Skeletal muscle satellite cell (primary cell): ENCODE results near the gene SPTBN5. TPM values are rescaled to one million over a fixed set of nuclear protein-coding genes. Genes with fewer than 3 reads are reported as not detected.

Experiments
- H3K27me3 ChIP-seq: 2 replicates; pipeline ENCODE4 v1.7.0; 2013; ENCODE audit warnings: low read length; ENCODE audit not compliant: control insufficient read depth, insufficient read depth
- H3K36me3 ChIP-seq: 2 replicates; pipeline ENCODE4 v1.7.0; 2013; ENCODE audit warnings: mild to moderate bottlenecking, control low read depth, low read length; ENCODE audit not compliant: insufficient read depth
- H3K4me1 ChIP-seq: 2 replicates; pipeline ENCODE4 v1.7.0; 2013; ENCODE audit warnings: low read length; ENCODE audit not compliant: control insufficient read depth, insufficient read depth
- H3K4me2 ChIP-seq: 2 replicates; pipeline ENCODE4 v1.7.0; 2013; ENCODE audit warnings: mild to moderate bottlenecking, low read length
- H3K4me3 ChIP-seq: 2 replicates; pipeline ENCODE4 v1.7.0; 2013; ENCODE audit warnings: low read length
- H3K9ac ChIP-seq: 2 replicates; pipeline ENCODE4 v1.7.0; 2013; ENCODE audit warnings: mild to moderate bottlenecking, low read depth, low read length, moderate library complexity
- H3K9me3 ChIP-seq: replicated peaks from 2 replicates; pipeline ENCODE4 v1.7.0; 2013; ENCODE audit warnings: mild to moderate bottlenecking, control low read depth, low read length
- small RNA-seq: library from RNA; depleted of rRNA; stranded (forward); fragments of <200 nt; gene quantifications from one replicate; pipeline ENCODE3, GENCODE V24; 2012

The SPTBN5 gene

DNA sequence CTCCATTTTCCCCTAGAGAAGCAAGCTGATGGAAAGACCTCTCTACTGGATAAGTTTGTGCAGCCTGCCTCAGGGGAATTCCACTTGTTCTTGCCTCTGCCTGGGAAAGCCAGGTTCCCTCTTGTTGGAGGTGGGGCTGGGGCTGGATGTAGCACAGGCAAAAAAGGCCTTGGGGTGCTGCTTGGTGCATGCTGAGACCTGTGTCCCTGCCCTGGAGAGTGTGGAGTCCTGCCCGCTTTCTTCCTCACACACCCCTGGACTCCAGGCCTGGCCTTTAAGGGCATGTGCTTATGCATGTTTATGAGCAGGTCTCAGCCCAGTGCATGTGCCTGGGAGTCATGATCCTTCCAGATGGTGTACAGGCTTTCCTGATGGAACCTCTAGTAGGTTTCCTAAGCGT is 89.5 kb downstream of the SPTBN5 start:
- Histone ChIP-seq H3K9me3 (no peaks in the 10 kb centered on the region), H3K4me2 (no peak overlapping the region), H3K4me3 (no peak overlapping the region), H3K4me1 (peaks cover 22% of the 10 kb centered on the region), H3K27me3 (no peaks in the 10 kb centered on the region), H3K9ac (no peak overlapping the region), H3K36me3 (peaks cover 22% of the 10 kb centered on the region)

DNA sequence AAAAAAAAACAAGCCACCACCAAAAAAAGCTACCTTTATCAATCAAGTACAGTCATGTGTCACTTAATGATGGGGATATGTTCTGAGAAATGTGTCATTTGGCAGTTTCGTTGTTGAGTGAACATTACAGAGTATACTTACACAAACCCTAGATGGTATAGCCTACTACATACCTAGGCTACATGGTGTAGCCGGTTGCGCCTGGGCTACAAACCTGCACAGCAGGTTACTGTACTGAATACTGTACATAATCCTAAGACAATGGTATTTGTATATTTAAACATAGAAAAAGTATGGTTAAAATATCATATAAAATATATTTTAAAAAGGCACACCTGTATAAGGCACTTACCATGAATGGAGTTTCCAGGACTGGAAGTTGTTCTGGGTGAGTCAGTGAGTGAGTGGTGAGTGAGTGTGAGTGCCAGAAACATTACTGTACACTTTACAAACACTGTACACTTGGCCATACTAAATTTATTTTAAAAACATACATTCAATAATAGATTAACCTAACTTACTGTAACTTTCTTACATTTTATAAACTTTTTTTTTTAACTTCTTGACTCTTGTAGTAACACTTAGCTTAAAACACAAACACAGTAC is 91.9 kb downstream of the SPTBN5 start:
- no peak overlapping the region for H3K4me2 ChIP-seq
- H3K4me3 ChIP-seq, result no peak overlapping the region
- H3K4me1 ChIP-seq, result peaks cover 32% of the 10 kb centered on the region
- no peak overlapping the region for H3K9ac ChIP-seq
- no peaks in the 10 kb centered on the region for H3K9me3 ChIP-seq
- H3K36me3 ChIP-seq, result peaks cover 22% of the 10 kb centered on the region
- H3K27me3 ChIP-seq, result no peaks in the 10 kb centered on the region

DNA sequence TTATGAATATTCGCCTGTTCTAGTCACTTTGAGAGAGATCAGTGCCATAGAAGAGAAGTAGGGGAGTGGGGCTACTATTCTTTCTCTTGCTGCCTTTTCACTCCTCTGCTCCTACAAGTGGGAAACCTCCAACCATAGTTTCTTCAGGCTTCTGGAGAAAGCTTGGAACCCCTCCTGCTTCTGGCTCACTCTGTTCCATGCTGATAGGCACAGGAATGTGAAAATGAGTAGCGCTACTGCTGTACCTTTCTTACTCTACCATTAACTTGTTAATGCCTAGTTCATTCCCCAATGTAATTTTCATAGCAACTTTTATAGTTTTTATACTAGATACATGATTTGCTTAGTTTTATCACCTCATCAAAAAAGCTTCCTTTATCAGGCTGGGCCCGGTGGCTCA is 92.7 kb downstream of the SPTBN5 start:
- Histone ChIP-seq H3K27me3 (no peaks in the 10 kb centered on the region), H3K4me2 (no peak overlapping the region), H3K36me3 (peaks cover 22% of the 10 kb centered on the region)

DNA sequence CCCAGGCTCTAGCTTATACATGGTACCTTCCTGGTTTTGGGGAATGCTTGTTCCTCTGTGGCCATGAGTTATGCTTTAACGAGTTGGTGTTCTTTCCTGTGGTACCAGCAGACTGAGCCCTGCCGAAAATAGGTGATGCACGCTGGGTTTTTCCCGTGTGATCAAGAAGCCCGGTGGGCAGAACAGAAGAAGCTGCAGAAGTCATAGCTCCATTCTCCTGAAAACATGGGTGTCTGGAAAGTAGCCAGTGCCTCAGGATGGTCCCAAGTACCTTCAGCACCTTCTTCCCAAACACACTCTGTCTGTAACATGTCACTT is 94.4 kb downstream of the SPTBN5 start:
- H3K9ac ChIP-seq, result no peak overlapping the region
- H3K4me2 ChIP-seq, result peak overlapping the region; percentile 22
- H3K4me3 ChIP-seq, result no peak overlapping the region
- no peaks in the 10 kb centered on the region for H3K27me3 ChIP-seq
- H3K36me3 ChIP-seq, result peaks cover 15% of the 10 kb centered on the region
- no peaks in the 10 kb centered on the region for H3K9me3 ChIP-seq
- H3K4me1 ChIP-seq, result peaks cover 45% of the 10 kb centered on the region

More for the DNA sequence above, 92.7 kb downstream of the SPTBN5 start:
- Histone ChIP-seq H3K4me3 (no peak overlapping the region), H3K9me3 (no peaks in the 10 kb centered on the region), H3K9ac (no peak overlapping the region), H3K4me1 (peaks cover 40% of the 10 kb centered on the region)

DNA sequence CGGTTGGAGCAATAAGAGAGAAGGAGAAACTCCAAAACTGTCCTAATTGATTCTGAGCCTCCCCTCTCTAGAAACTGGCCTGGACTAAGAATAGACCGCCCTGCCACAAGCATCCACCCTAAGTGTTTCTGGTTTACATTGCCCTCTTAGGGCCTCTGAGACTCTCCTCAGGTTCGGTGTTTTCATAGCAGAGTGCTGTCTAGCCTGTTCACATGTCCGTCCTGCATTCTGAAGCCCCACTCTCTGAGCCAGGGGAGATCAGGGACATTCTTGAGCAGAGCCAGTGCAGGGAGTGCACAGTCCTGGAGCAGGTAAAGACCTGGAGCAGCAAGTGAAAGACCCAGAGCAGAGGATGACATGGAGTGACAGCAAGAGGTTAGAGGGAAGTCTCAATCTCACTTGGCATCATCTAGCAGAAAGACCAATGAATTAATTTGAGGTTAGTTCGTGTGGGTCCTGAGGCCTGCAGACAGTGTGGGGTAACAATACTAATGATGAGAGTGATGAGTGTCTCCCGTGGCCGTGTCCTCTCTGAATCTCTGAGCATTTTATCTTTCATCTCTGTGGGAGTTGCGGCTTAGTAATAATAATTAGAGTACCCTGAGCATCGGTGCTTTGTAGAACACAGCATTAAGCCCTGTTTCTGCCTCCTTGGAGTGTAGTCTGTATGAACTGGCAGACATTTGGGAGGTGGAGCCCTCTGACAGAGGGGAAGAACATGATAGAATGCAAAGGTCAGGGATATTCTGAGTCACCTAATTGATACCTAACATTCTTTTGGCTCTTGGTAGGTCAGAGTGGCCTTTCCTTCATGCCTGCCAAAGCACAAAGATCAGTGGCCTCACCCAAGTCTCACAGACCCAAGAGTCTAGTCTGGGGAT is 95.0 kb downstream of the SPTBN5 start:
- Histone ChIP-seq H3K4me2 (peak overlapping the region; percentile 22), H3K36me3 (peaks cover 15% of the 10 kb centered on the region), H3K9me3 (no peaks in the 10 kb centered on the region), H3K4me3 (no peak overlapping the region), H3K4me1 (peaks cover 45% of the 10 kb centered on the region), H3K27me3 (no peaks in the 10 kb centered on the region), H3K9ac (no peak overlapping the region)

Small RNA genes lying within 50 kb of the gene (small RNA-seq; reads per million reads assigned to genes)
- not detected for gene JMJD7-PLA2G4B
- gene MIR4310, result not detected
- not detected for gene RNA5SP393
